Nephron (organoid): ENCODE measurements around the gene BEST3.
"Not testable (repeated sequence)": the region's sequence is repeated elsewhere in the genome, so short reads cannot be mapped to it uniquely, and the experiment has no call there.

Experiments used
- H3K27ac Mint-ChIP-seq, 3 experiments: 2 replicates each; pipeline ENCODE4 v1.8.0; 2020; ENCODE audit warnings: mixed read lengths in 3 of 3, mild to moderate bottlenecking in 2 of 3, moderate library complexity in 1 of 3
- H3K27me3 Mint-ChIP-seq: 2 replicates; pipeline ENCODE4 v1.8.0; 2021; ENCODE audit warnings: low read depth, mild to moderate bottlenecking, moderate library complexity, mixed read lengths
- H3K36me3 Mint-ChIP-seq: 2 replicates; pipeline ENCODE4 v1.8.0; 2020; ENCODE audit warnings: low read depth, mixed read lengths
- H3K4me1 Mint-ChIP-seq: 2 replicates; pipeline ENCODE4 v1.8.0; 2020; ENCODE audit warnings: mixed read lengths
- H3K4me3 Mint-ChIP-seq, 3 experiments: 2 replicates each; pipeline ENCODE4 v1.8.0; 2020; ENCODE audit warnings: mild to moderate bottlenecking in 3 of 3, mixed read lengths in 3 of 3, moderate library complexity in 2 of 3
- H3K9me3 Mint-ChIP-seq: 2 replicates; pipeline ENCODE4 v1.8.0; 2020; ENCODE audit warnings: mixed read lengths
- CTCF ChIP-seq, 3 experiments: fragments of 200-600 bp; sonication (generic); IDR thresholded peaks; one replicate each; pipeline ENCODE4 v1.5.0; 2021; ENCODE audit warnings: antibody characterized with exemption in 3 of 3; ENCODE audit not compliant: unreplicated experiment in 3 of 3

The BEST3 gene

DNA sequence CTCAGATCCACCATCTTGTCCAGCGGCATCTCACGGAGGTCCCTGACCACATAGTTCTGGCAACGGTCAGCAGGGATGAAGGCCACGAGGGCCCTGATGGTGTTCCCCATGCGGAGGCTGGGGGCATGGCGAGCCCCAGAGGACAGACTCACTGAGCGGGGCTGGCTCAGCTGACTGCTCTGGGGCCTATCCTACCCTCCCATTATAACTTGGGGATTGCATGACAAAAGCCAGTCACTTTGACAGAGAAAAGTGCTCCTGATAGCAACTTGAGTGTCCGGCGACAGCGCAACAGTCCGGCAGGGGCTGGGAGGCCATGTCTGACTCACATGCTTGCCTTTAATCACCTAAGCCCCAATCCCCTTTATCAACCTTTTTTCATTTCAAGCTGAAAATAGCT is 88.4 kb downstream of the BEST3 start, which contains the start of gene LRRC10:
LRRC10 (minus strand) TSS at position 179 of the 400 bp plus-strand sequence; CDS start at position 110, 69 bp downstream.
- H3K4me3 Mint-ChIP-seq: no peak within 1 kb of the TSS
- H3K36me3 Mint-ChIP-seq: no peaks in the 10 kb centered on the region
- no peak within 1 kb of the TSS for H3K27ac Mint-ChIP-seq
- H3K4me1 Mint-ChIP-seq: no peaks in the 10 kb centered on the region
- no peaks in the 10 kb centered on the region for H3K27me3 Mint-ChIP-seq
- H3K9me3 Mint-ChIP-seq: no peaks in the 10 kb centered on the region
- TF ChIP-seq CTCF (IDR thresholded peaks at IDR 0.05; ENCODE audit: unreplicated experiment in 3 of 3): no peak

- no peak for TF ChIP-seq CTCF (IDR thresholded peaks at IDR 0.05; ENCODE audit: unreplicated experiment in 3 of 3)
Observed at GRCh38 chr12:69610126-69610525, 89.0 kb downstream of the BEST3 start.

GRCh38 chr12:69608114-69608513 is 91.0 kb downstream of the BEST3 start:
- H3K27ac Mint-ChIP-seq: no peak overlapping the region
- TF ChIP-seq CTCF (IDR thresholded peaks at IDR 0.05; ENCODE audit: unreplicated experiment in 3 of 3): no peak
- no peaks in the 10 kb centered on the region for H3K9me3 Mint-ChIP-seq
- H3K4me3 Mint-ChIP-seq: no peak overlapping the region
- no peaks in the 10 kb centered on the region for H3K4me1 Mint-ChIP-seq
- H3K27me3 Mint-ChIP-seq: no peaks in the 10 kb centered on the region
- peaks cover 16% of the 10 kb centered on the region for H3K36me3 Mint-ChIP-seq

More at GRCh38 chr12:69610126-69610525, 89.0 kb downstream of the BEST3 start:
- no peak overlapping the region for H3K27ac Mint-ChIP-seq
- no peaks in the 10 kb centered on the region for H3K9me3 Mint-ChIP-seq
- H3K27me3 Mint-ChIP-seq: no peaks in the 10 kb centered on the region
- no peak overlapping the region for H3K4me3 Mint-ChIP-seq
- peaks cover 3% of the 10 kb centered on the region for H3K36me3 Mint-ChIP-seq
- H3K4me1 Mint-ChIP-seq: no peaks in the 10 kb centered on the region

DNA sequence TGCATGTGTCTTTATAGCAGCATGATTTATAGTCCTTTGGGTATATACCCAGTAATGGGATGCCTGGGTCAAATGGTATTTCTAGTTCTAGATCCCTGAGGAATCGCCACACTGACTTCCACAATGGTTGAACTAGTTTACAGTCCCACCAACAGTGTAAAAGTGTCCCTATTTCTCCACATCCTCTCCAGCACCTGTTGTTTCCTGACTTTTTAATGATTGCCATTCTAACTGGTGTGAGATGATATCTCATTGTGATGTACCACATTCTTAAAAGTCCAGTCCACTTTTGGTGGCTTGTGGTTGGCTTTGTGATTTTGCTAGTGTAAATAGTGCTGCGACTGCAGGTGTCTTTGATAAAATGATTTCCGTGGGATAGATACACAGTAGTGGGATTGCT is 94.8 kb downstream of the BEST3 start:
- H3K36me3 Mint-ChIP-seq: peaks cover 49% of the 10 kb centered on the region
- H3K4me1 Mint-ChIP-seq, H3K27me3 Mint-ChIP-seq, H3K27ac Mint-ChIP-seq, H3K9me3 Mint-ChIP-seq, H3K4me3 Mint-ChIP-seq: not testable (repeated sequence)
